PFSK-1 (cell line): ENCODE data around the gene JADE2.

Source experiments
- FOXP2 ChIP-seq: optimal IDR thresholded peaks from 2 replicates; pipeline ENCODE3; 2011; ENCODE audit warnings: borderline replicate concordance, control low read depth, inconsistent platforms; ENCODE audit not compliant: insufficient read depth; ENCODE audit errors: extremely low read length, extremely low read depth
- POLR2AphosphoS5 ChIP-seq: IDR thresholded peaks from 2 replicates; pipeline ENCODE4 v1.6.1; 2012; ENCODE audit warnings: low read depth, mild to moderate bottlenecking, control low read depth, low read length, moderate library complexity
- REST ChIP-seq, 2 experiments: IDR thresholded peaks; 2 replicates each; pipeline versions ENCODE4 v1.6.1 to v1.8.0; 2011 to 2012; ENCODE audit warnings: low read depth in 2 of 2, low read length in 2 of 2, control low read depth in 1 of 2, inconsistent platforms in 1 of 2, mild to moderate bottlenecking in 1 of 2, moderate library complexity in 1 of 2; ENCODE audit not compliant: insufficient read depth in 1 of 2
- SIN3A ChIP-seq: IDR thresholded peaks from 2 replicates; pipeline ENCODE4 v1.6.1; 2012; ENCODE audit warnings: mild to moderate bottlenecking, low read length, moderate library complexity, borderline replicate concordance; ENCODE audit not compliant: insufficient read depth
- TAF1 ChIP-seq: IDR thresholded peaks from 2 replicates; pipeline ENCODE4 v1.6.1; 2012; ENCODE audit warnings: low read length, control low read depth, borderline replicate concordance; ENCODE audit not compliant: insufficient read depth

Gene JADE2

GRCh38 chr5:134549714-134550113 lies 24.2 kb downstream of the JADE2 start:
- TF ChIP-seq FOXP2 (no peak), TAF1 (no peak), POLR2AphosphoS5 (no peak), REST (IDR thresholded peaks at IDR 0.05; ENCODE audit: insufficient read depth in 1 of 2, low read depth in 2 of 2, low read length in 2 of 2) (no peak), SIN3A (no peak)

GRCh38 chr5:134550271-134551214 lies 25.1 kb downstream of the JADE2 start:
- no peak for TF ChIP-seq FOXP2
- TF ChIP-seq POLR2AphosphoS5, result no peak
- TF ChIP-seq SIN3A, result no peak
- no peak for TF ChIP-seq TAF1
- no peak for TF ChIP-seq REST (IDR thresholded peaks at IDR 0.05; ENCODE audit: insufficient read depth in 1 of 2, low read depth in 2 of 2, low read length in 2 of 2)

- no peak for TF ChIP-seq SIN3A
- no peak for TF ChIP-seq FOXP2
- no peak for TF ChIP-seq TAF1
- no peak for TF ChIP-seq POLR2AphosphoS5
- no peak for TF ChIP-seq REST (IDR thresholded peaks at IDR 0.05; ENCODE audit: insufficient read depth in 1 of 2, low read depth in 2 of 2, low read length in 2 of 2)
Measured at GRCh38 chr5:134551901-134552300, 26.4 kb downstream of the JADE2 start.

- TF ChIP-seq REST (IDR thresholded peaks at IDR 0.05; ENCODE audit: insufficient read depth in 1 of 2, low read depth in 2 of 2, low read length in 2 of 2) (no peak), SIN3A (no peak), POLR2AphosphoS5 (no peak), TAF1 (no peak), FOXP2 (no peak)
Measured at GRCh38 chr5:134552301-134552700, 26.8 kb downstream of the JADE2 start.
